HG03064 (cell line): ENCODE data around the gene ZEB2.
A peak's percentile ranks its signal among the peaks of the same experiment; 100 is the strongest.

Experiments used
- ATAC-seq: cut with Tn5 transposase; IDR thresholded peaks from one replicate; pipeline ENCODE4 v1.9.1; 2021; ENCODE audit warnings: low read depth; ENCODE audit not compliant: unreplicated experiment

The ZEB2 gene

GRCh38 chr2:144515099-144515695, 4.7 kb downstream of the ZEB2 start:
- no peak for ATAC-seq

DNA sequence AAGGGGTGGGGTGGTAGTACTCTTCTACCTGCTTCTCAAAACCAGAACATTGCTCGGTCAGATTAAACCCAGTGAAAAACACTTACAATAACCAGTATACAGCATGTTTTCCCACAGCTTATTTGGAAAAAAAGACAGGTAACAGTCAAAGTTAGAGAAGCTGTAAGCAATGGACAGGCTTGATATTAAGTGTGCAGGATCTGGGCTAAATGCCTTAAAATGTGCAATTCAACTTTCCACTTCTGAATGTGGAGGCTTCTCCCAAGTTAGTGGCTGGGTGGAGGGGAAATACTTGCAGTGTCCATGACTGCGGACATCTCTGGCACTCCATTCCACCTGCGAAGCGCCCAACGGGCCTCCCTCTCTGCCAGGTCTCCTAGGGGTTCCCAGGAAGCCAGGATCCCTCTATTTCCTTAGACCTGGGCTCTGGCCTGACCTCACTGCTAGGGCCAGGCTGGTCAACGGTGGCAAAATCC, 5.3 kb downstream of the ZEB2 start:
- ATAC-seq: no peak

GRCh38 chr2:144513388-144514101, 6.4 kb downstream of the ZEB2 start:
- ATAC-seq: no peak

DNA sequence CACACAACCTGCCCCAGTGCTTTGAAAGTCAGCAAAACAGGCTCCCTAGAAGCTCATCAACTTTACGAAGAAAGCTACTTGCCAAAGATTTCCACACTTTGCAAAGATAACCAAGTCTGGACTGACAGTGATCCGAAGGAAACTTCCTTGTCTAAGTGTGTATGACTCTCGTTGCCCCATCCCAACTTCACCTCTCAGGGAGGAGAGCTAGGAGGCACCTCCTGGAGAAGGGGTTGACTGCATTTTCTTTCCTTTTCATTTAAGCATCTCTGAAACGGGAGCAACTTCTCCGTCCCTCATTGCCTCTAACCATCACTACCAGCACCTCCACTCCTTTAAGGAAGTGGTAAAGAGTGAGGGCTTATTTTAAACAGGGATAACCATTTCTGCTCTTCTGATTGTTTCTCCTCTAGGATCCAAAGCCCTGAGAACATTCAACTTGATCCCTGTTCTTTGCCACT, 7.0 kb downstream of the ZEB2 start:
- no peak for ATAC-seq

DNA sequence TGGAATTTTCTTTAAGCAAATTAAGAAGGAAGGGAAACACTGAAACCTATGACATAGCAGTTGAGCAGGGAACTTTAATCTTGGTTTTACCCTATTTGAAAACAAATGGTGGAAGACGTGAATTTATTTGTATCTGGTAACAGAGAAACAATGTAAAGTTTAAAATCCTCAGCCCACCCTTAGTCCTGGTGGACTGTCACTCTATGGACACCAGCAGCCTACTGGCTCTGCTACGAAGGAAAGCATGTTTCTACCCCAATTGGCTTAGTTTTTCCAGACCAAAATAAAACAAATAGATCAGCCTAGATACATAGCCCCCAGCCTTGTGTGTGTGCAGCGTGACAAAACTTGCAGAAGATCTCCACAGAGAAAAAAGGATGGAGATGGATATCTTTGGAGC, 7.4 kb downstream of the ZEB2 start:
- ATAC-seq: no peak

- no peak for ATAC-seq
Observed at GRCh38 chr2:144511937-144512336, 8.0 kb downstream of the ZEB2 start.

DNA sequence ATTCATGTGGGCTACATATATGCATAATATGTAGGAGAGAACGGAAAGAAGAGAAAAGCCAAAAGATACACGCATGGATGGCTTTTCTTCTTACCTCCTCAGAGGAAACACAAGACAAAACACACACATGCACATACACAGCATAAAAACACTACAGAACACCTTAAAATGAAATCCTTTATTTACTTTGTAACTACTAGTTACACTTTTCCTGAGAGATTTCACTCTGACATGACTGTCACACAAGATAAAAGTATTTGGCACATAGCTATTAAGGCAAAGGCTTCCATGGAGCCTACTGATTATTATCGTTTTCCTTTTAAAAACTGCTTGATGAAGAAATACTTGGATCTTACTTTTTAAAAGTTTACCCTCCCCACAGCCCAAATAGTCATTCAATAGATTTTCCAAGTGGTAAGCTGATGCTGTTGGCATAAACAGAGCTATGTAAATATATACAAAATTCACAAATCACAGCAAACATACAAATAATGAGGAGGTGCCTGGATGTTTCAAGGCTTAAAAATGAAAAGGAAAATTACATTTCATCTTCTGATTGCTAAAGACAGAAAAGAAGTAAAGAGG, 8.6 kb downstream of the ZEB2 start:
- no peak for ATAC-seq

- ATAC-seq: peak; percentile 47
Observed at GRCh38 chr2:144510294-144510991, 9.5 kb downstream of the ZEB2 start.

GRCh38 chr2:144509879-144510221, 10.1 kb downstream of the ZEB2 start:
- no peak for ATAC-seq

DNA sequence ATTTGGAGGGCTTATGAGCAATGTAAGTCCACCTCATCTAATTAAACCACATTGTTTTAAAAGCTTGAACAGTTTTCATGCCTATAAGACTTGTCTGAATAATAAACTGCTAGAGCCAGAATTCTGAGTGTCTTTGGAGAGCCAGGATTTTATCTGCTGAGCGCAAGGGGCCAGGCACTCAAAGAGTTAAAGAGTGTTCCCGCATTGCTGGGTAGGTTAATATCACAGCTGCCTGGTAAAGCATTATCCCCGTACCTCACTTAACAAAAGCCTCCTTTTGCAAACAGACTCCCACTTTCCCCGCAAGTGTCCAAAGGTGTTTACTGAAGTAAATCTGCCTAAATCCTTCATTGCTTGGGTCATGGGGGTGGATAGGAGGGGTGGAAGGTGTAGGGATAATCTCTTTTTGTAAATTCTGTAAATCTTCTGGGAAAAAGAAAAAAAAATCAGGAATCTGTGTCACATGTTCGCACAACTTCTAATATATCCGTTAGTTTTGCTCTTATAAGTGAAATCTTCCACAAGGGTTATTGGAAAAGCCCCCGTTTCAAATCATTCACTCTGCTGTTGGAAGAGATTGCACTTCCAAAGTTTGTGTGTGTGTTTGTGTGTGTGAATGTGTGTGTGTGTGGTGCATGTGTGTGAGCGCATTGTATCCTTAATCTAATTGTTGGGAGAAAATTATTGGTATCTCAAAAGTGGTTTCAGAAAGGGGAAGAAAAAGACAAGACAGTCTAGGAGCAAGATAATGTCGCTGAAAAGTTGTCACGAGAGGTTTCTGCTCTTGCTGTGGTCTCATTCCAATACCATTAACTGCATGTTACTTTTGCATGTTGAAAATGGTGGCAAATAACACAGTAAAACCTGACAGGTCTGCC, 10.7 kb downstream of the ZEB2 start:
- no peak for ATAC-seq

DNA sequence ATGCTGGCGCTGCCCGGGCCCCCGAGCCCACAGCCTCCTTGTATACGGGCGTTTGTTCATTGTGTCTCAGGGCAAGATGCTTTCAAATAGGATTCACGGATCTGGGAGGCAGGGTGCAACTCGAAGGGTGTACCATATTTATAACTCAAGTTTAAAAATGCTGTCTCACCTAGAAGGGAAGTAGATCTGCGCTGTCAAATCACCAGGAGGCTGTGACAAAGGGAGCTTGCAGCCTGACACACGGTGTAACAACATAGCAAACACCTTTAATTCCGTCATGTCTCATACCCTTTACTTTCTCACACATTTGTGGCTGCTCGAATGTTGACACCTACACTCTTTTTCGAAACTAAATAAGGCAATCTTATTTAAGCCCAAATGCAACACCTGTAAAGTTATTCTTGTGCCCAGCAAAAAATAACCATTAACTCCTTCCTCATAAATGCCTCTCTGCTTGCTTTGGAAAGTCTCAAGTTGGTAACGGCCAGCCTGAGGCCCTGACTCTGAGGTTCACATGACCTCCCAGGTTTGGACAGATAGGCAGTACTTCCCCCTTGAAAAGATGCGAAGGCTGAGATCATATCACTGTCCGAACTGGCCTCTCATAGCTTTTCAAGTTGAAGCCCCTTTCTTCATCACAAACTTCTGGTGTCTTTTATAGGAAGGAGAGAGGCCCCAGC, 11.6 kb downstream of the ZEB2 start:
- ATAC-seq: no peak

GRCh38 chr2:144507441-144508171, 12.3 kb downstream of the ZEB2 start:
- ATAC-seq: no peak

- ATAC-seq: no peak
Observed at GRCh38 chr2:144505245-144505831, 14.6 kb downstream of the ZEB2 start.

DNA sequence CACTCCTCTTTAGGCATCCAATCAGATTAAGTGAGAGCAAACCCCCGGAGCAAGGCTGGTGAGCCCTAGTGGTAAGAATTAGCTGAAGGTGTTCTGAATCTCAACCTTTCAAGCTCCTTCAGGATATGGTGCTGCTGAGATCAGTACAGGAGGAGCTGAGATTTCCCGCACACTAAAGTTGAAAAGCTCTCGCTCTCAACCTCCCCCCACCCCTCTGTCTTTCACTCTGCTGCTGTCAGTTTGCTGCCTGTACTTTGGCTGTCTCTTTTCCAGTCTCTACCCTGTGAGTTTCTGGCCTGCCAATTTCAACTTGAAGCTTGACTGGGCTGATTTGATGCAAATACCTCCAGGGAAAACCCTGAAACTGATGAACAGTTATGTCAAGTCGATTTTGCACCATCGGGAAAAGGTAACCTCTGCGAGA, 15.7 kb downstream of the ZEB2 start:
- ATAC-seq: no peak

DNA sequence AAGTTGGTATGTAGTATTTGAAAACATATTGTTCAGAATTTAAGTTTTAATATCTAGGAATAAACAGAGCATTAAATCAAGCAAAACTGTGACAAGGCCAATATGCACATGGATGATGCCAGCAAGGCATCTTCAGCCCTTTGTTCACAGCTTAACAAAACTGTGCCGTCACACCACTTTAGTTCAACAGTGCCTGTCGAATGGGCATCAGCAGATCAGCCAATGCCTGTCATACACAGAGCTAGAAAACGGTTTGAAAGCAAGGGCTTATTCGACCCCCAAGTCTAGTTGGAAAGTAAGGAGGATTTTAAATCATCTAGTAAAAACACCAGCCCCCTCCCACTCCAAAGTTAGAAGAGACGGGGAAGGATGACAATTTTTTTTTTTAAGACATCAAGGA, 16.7 kb downstream of the ZEB2 start:
- no peak for ATAC-seq

GRCh38 chr2:144502369-144502768, 17.6 kb downstream of the ZEB2 start:
- ATAC-seq: no peak

DNA sequence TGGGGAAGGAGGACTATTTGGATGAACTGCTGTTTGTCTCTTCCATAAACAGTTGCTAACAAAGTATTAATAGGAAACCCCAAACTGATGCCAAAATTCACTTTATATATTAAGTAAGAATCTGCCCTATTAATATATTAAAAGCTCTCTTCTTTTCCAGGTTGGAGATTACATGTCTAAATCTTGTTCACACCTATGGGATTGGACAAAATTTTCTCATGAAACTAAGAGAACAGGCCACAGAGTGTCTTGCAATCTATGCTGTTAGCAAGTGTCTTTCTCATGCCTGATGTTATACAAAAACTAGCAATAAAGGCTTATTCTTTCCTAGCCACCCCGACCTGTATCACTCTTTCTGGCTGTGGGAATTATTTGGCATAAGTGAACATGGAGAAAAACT, 18.3 kb downstream of the ZEB2 start:
- ATAC-seq: no peak

GRCh38 chr2:144501118-144501517, 18.8 kb downstream of the ZEB2 start:
- ATAC-seq: no peak

DNA sequence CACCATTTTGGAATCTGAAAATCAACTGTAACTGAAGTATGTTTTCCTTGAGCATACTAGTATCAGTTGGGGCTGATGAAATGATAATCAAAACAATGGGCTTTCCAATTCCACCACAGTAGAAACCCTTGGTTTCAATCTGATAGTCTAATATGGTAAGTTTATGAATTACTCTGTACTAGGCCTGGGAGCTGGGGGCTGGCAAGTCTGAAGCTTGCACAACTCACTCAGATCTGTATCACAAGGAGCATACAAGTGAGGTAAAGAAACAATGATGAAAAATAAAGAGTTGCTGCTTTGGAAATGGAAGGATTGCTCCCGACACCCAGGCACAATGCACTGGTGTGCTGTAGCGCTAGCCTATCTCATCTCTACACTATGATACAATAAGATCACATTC, 19.4 kb downstream of the ZEB2 start:
- ATAC-seq: no peak
